Endothelial cell of umbilical vein (primary cell): ENCODE results near the gene SGPP1.

Experiments used
- CTCF ChIP-seq, 2 donors: IDR thresholded peaks; 1 replicate in 1 of 2; 2 replicates in 1 of 2; pipeline ENCODE4 v1.5.1; 2011; ENCODE audit warnings: low read length in 2 of 2, mild to moderate bottlenecking in 2 of 2, moderate library complexity in 2 of 2, control low read depth in 1 of 2, inconsistent platforms in 1 of 2, low read depth in 1 of 2; ENCODE audit not compliant: insufficient read depth in 1 of 2; ENCODE audit errors: extremely low read depth in 1 of 2
- EZH2 ChIP-seq: IDR thresholded peaks from 2 replicates; pipeline ENCODE4 v1.6.1; 2012; ENCODE audit warnings: borderline replicate concordance, low read depth, mild to moderate bottlenecking, moderate library complexity, low read length, inconsistent platforms; ENCODE audit not compliant: severe bottlenecking
- FOS ChIP-seq: IDR thresholded peaks from 2 replicates; pipeline ENCODE4 v1.6.1; 2011; ENCODE audit warnings: mild to moderate bottlenecking, low read length, moderate library complexity, borderline replicate concordance; ENCODE audit not compliant: insufficient read depth
- GATA2 ChIP-seq: IDR thresholded peaks from 2 replicates; pipeline ENCODE4 v1.7.0; 2011; ENCODE audit warnings: low read depth, mild to moderate bottlenecking, moderate library complexity, mixed read lengths, low read length; ENCODE audit not compliant: insufficient read length, insufficient read depth
- MAX ChIP-seq: IDR thresholded peaks from 2 replicates; pipeline ENCODE4 v1.6.1; 2011; ENCODE audit not compliant: insufficient read depth, insufficient read length
- MYC ChIP-seq: IDR thresholded peaks from one replicate; pipeline ENCODE4 v1.6.1; 2011; ENCODE audit warnings: mild to moderate bottlenecking, low read depth, low read length
- POLR2A ChIP-seq: IDR thresholded peaks from 2 replicates; pipeline ENCODE4 v1.6.1; 2012; ENCODE audit warnings: low read depth, mild to moderate bottlenecking, control low read depth, low read length
- POLR2AphosphoS5 ChIP-seq: IDR thresholded peaks from 2 replicates; pipeline ENCODE4 v1.6.1; 2012; ENCODE audit warnings: low read depth, mild to moderate bottlenecking, control low read depth, low read length, moderate library complexity; ENCODE audit not compliant: insufficient read depth

GRCh38 chr14:63737582-63738006 lies 9.7 kb upstream of the SGPP1 start:
- TF ChIP-seq CTCF (IDR thresholded peaks at IDR 0.05; ENCODE audit: extremely low read depth in 1 of 2, insufficient read depth in 1 of 2, low read depth in 1 of 2, low read length in 2 of 2) (no peak), GATA2 (no peak), POLR2A (no peak), EZH2 (no peak), FOS (no peak), MYC (no peak), POLR2AphosphoS5 (no peak), MAX (no peak)
